Measurements from ENCODE around the gene ZSWIM8. TPM values are rescaled to one million over a fixed set of nuclear protein-coding genes. Genes with fewer than 3 reads are reported as not detected.
"Not testable (repeated sequence)": the region's sequence is repeated elsewhere in the genome, so short reads cannot be mapped to it uniquely, and the experiment has no call there.

The ZSWIM8 gene
- total and polyA plus RNA-seq, 2 experiments from 2014 or later = 101 to 103 TPM

- H3K27ac ChIP-seq = no peak overlapping the region
- no peak overlapping the region for H2AFZ ChIP-seq
- no peaks in the 10 kb centered on the region for H4K20me1 ChIP-seq (ENCODE audit: insufficient read depth, poor library complexity, severe bottlenecking)
- H3K4me2 ChIP-seq = no peak overlapping the region
- DNase-seq (ENCODE audit: low spot score) = no peak
- no peaks in the 10 kb centered on the region for H3K36me3 ChIP-seq (replicated peaks; ENCODE audit: insufficient read depth, low read depth)
- H3K79me2 ChIP-seq = no peaks in the 10 kb centered on the region
- TF ChIP-seq EZH2 (IDR thresholded peaks at IDR 0.05; ENCODE audit: borderline replicate concordance) = no peak
- H3K9me3 ChIP-seq (ENCODE audit: low read depth) = no peaks in the 10 kb centered on the region
- no peaks in the 10 kb centered on the region for H3K27me3 ChIP-seq
- no peak overlapping the region for H3K4me3 ChIP-seq
- H3K4me1 ChIP-seq (ENCODE audit: insufficient read depth) = no peaks in the 10 kb centered on the region
- WGBS (ENCODE audit: low lambda C conversion rate, missing lambda C conversion rate) = 95% methylated on average over 14 of the region's 14 CpGs
- H3K9me2 ChIP-seq (replicated peaks; ENCODE audit: insufficient read depth) = no peaks in the 10 kb centered on the region
These were observed 38.8 kb downstream of the ZSWIM8 start for GRCh38 chr10:73824146-73824725.

- Histone ChIP-seq H2AFZ (no peak overlapping the region), H3K79me2 (no peaks in the 10 kb centered on the region)
- WGBS (ENCODE audit: low lambda C conversion rate, missing lambda C conversion rate) = 94% methylated on average over 19 of the region's 19 CpGs
These were observed 42.1 kb downstream of the ZSWIM8 start for GRCh38 chr10:73827346-73828089.

GRCh38 chr10:73828161-73828560 lies 42.8 kb downstream of the ZSWIM8 start:
- Histone ChIP-seq H3K9me3 (ENCODE audit: low read depth) (no peaks in the 10 kb centered on the region), H3K36me3 (replicated peaks; ENCODE audit: insufficient read depth, low read depth) (no peaks in the 10 kb centered on the region), H3K27me3 (no peaks in the 10 kb centered on the region), H4K20me1 (ENCODE audit: insufficient read depth, poor library complexity, severe bottlenecking) (no peaks in the 10 kb centered on the region), H3K27ac (no peak overlapping the region), H3K79me2 (no peaks in the 10 kb centered on the region), H3K4me2 (no peak overlapping the region), H3K9me2 (replicated peaks; ENCODE audit: insufficient read depth) (no peaks in the 10 kb centered on the region), H3K4me3 (no peak overlapping the region), H2AFZ (no peak overlapping the region), H3K4me1 (ENCODE audit: insufficient read depth) (no peaks in the 10 kb centered on the region)
- 87% methylated on average over 6 of the region's 6 CpGs for WGBS (ENCODE audit: low lambda C conversion rate, missing lambda C conversion rate)
- TF ChIP-seq EZH2 (IDR thresholded peaks at IDR 0.05; ENCODE audit: borderline replicate concordance) (no peak), EZH2phosphoT487 (IDR thresholded peaks at IDR 0.05; ENCODE audit: low read depth, severe bottlenecking, unreplicated experiment) (no peak), CTCF (IDR thresholded peaks at IDR 0.05; ENCODE audit: poor library complexity) (no peak)
- no peak for DNase-seq (ENCODE audit: low spot score)

More at GRCh38 chr10:73827346-73828089, 42.1 kb downstream of the ZSWIM8 start:
- Histone ChIP-seq H3K9me2 (replicated peaks; ENCODE audit: insufficient read depth) (no peaks in the 10 kb centered on the region), H3K4me2 (no peak overlapping the region), H3K27me3 (no peaks in the 10 kb centered on the region), H4K20me1 (ENCODE audit: insufficient read depth, poor library complexity, severe bottlenecking) (no peaks in the 10 kb centered on the region), H3K4me3 (no peak overlapping the region), H3K36me3 (replicated peaks; ENCODE audit: insufficient read depth, low read depth) (no peaks in the 10 kb centered on the region), H3K27ac (no peak overlapping the region), H3K4me1 (ENCODE audit: insufficient read depth) (no peaks in the 10 kb centered on the region), H3K9me3 (ENCODE audit: low read depth) (no peaks in the 10 kb centered on the region)
- TF ChIP-seq CTCF (IDR thresholded peaks at IDR 0.05; ENCODE audit: poor library complexity) (no peak), EZH2 (IDR thresholded peaks at IDR 0.05; ENCODE audit: borderline replicate concordance) (no peak), EZH2phosphoT487 (IDR thresholded peaks at IDR 0.05; ENCODE audit: low read depth, severe bottlenecking, unreplicated experiment) (no peak)
- DNase-seq (ENCODE audit: low spot score) = no peak

GRCh38 chr10:73829090-73829489 lies 43.7 kb downstream of the ZSWIM8 start:
- H3K27ac ChIP-seq; H3K4me2 ChIP-seq; H3K4me1 ChIP-seq (ENCODE audit: insufficient read depth); H3K9me3 ChIP-seq (ENCODE audit: low read depth); H3K4me3 ChIP-seq; H3K9me2 ChIP-seq (replicated peaks; ENCODE audit: insufficient read depth); H4K20me1 ChIP-seq (ENCODE audit: insufficient read depth, poor library complexity, severe bottlenecking); H3K27me3 ChIP-seq; H3K36me3 ChIP-seq (replicated peaks; ENCODE audit: insufficient read depth, low read depth); DNase-seq (ENCODE audit: low spot score); H2AFZ ChIP-seq; H3K79me2 ChIP-seq: not testable (repeated sequence)
- WGBS (ENCODE audit: low lambda C conversion rate, missing lambda C conversion rate) = 95% methylated on average over 7 of the region's 7 CpGs

All from hepatocyte (in vitro differentiated cells).